GM13976 (cell line): ENCODE data around the gene KMT2A.

Experiments
- DNase-seq: peaks from one replicate; pipeline ENCODE4 v3.0.0; 2012; ENCODE audit warnings: low spot score
- CTCF ChIP-seq: IDR thresholded peaks from 2 replicates; pipeline ENCODE4 v1.5.1; 2012; ENCODE audit warnings: borderline replicate concordance, mild to moderate bottlenecking; ENCODE audit not compliant: insufficient read depth; ENCODE audit errors: extremely low read depth, missing control alignments, control extremely low read depth
- in situ Hi-C: fragments of 300-500 bp; cut with MboI; formaldehyde crosslinking; loops from one replicate; pipeline ENCODE4 v1.12.0; 2022; ENCODE audit warnings: low sequenced_read_pairs, mixed read lengths, inconsistent platforms; ENCODE audit not compliant: unreplicated experiment

The KMT2A gene

GRCh38 chr11:118524757-118525470, 88.6 kb downstream of the KMT2A start:
- in situ Hi-C loops, result no loop called here
- TF ChIP-seq CTCF, result no peak
- no peak for DNase-seq

- in situ Hi-C loops, result no loop called here
- no peak for DNase-seq
- TF ChIP-seq CTCF, result no peak
These were observed 90.4 kb downstream of the KMT2A start for GRCh38 chr11:118526688-118527087.

- in situ Hi-C loops, result no loop called here
- DNase-seq, result no peak
- no peak for TF ChIP-seq CTCF
These were observed 90.8 kb downstream of the KMT2A start, which contains the start of gene TTC36 for GRCh38 chr11:118527109-118527508. TSS of gene TTC36 (plus strand) at chr11:118527474. CDS start at chr11:118527495, 21 bp downstream.

GRCh38 chr11:118528511-118528910, 92.2 kb downstream of the KMT2A start:
- in situ Hi-C loops, result no loop called here
- no peak for DNase-seq
- TF ChIP-seq CTCF, result no peak

GRCh38 chr11:118529584-118530175, 93.4 kb downstream of the KMT2A start:
- TF ChIP-seq CTCF, result no peak
- in situ Hi-C loops, result no loop called here
- DNase-seq, result no peak

- TF ChIP-seq CTCF, result no peak
- in situ Hi-C loops, result no loop called here
- DNase-seq, result no peak
These were observed 93.9 kb downstream of the KMT2A start for GRCh38 chr11:118530180-118530682.
